HepG2 (cell line): ENCODE results near the gene CUL7. TPM values are rescaled to one million over a fixed set of nuclear protein-coding genes. Genes with fewer than 3 reads are reported as not detected.
A peak's percentile ranks its signal among the peaks of the same experiment; 100 is the strongest.

Experiments used
- AGO2 ChIP-seq: fragments of 200-400 bp; formaldehyde crosslinking; optimal IDR thresholded peaks from 2 replicates; pipeline ENCODE3; 2017; ENCODE audit warnings: mild to moderate bottlenecking, low read depth, low read length, moderate library complexity
- DNMT1 ChIP-seq: sonication (generic); formaldehyde crosslinking; IDR thresholded peaks from 2 replicates; pipeline ENCODE4 v1.5.1; 2020; ENCODE audit warnings: mild to moderate bottlenecking, missing genetic modification reagents
- KIAA2018 ChIP-seq: sonication (generic); formaldehyde crosslinking; IDR thresholded peaks from 2 replicates; pipeline ENCODE4 v1.5.0; 2020; ENCODE audit warnings: mild to moderate bottlenecking, missing genetic modification reagents, borderline replicate concordance
- KLF9 ChIP-seq: IDR thresholded peaks from 2 replicates; pipeline ENCODE4 v1.6.1; 2016; ENCODE audit warnings: low read depth
- MEIS1 ChIP-seq: sonication (generic); formaldehyde crosslinking; IDR thresholded peaks from 2 replicates; pipeline ENCODE4 v1.9.0; 2021; ENCODE audit warnings: mild to moderate bottlenecking, missing genetic modification reagents, moderate library complexity, borderline replicate concordance
- POLR2G ChIP-seq: fragments of 200-400 bp; formaldehyde crosslinking; IDR thresholded peaks from 2 replicates; pipeline ENCODE4 v1.6.1; 2018; ENCODE audit warnings: mild to moderate bottlenecking, low read depth, low read length, moderate library complexity
- PPARG ChIP-seq: conservative IDR thresholded peaks from 2 replicates; pipeline ENCODE4 v1.6.1; 2016; ENCODE audit warnings: missing biosample characterization, missing genetic modification reagents
- RCOR2 ChIP-seq: IDR thresholded peaks from 2 replicates; pipeline ENCODE4 v1.6.1; 2016; ENCODE audit warnings: missing biosample characterization, missing genetic modification reagents
- RXRB ChIP-seq: IDR thresholded peaks from 2 replicates; pipeline ENCODE4 v1.6.1; 2016; ENCODE audit warnings: borderline replicate concordance, missing genetic modification reagents, missing compliant biosample characterization
- SETDB1 ChIP-seq: sonication (generic); formaldehyde crosslinking; IDR thresholded peaks from 2 replicates; pipeline ENCODE4 v1.5.1; 2020; ENCODE audit warnings: missing genetic modification reagents, mild to moderate bottlenecking, borderline replicate concordance
- ZBTB42 ChIP-seq: sonication (generic); formaldehyde crosslinking; IDR thresholded peaks from 2 replicates; pipeline ENCODE4 v1.5.0; 2020; ENCODE audit warnings: mild to moderate bottlenecking, missing genetic modification reagents
- ZFP37 ChIP-seq: sonication (generic); formaldehyde crosslinking; IDR thresholded peaks from 2 replicates; pipeline ENCODE4 v1.4.0; 2020; ENCODE audit warnings: missing genetic modification reagents, borderline replicate concordance
- ZNF468 ChIP-seq: sonication (generic); formaldehyde crosslinking; IDR thresholded peaks from 2 replicates; pipeline ENCODE4 v1.8.0; 2022; ENCODE audit warnings: mild to moderate bottlenecking, moderate library complexity, missing genetic modification reagents
- ZNF619 ChIP-seq: sonication (generic); formaldehyde crosslinking; IDR thresholded peaks from 2 replicates; pipeline ENCODE4 v1.4.0; 2020; ENCODE audit warnings: mild to moderate bottlenecking, missing genetic modification reagents
- polyA plus RNA-seq, 8 experiments: library from polyadenylated mRNA; depleted of rRNA in 3 of 8; stranded (reverse) in 7 of 8; unstranded in 1 of 8; fragments of >200 nt; fragmentation: Illumina TruSeq in 4 of 8; extraction: Trizol in 4 of 8; gene quantifications; 2 replicates each; pipeline versions ENCODE4 v1.2.1 to v1.2.3, GENCODE V29; 2011 to 2016; ENCODE audit warnings: low read depth in 4 of 8, missing spikeins in 1 of 8, mixed read lengths in 1 of 8; ENCODE audit not compliant: insufficient read depth in 1 of 8
- total RNA-seq, 5 experiments: library from RNA; depleted of rRNA; stranded (reverse); fragments of >200 nt; fragmentation: Illumina TruSeq; extraction: Trizol; gene quantifications; 2 replicates each; pipeline ENCODE4 v1.2.3, GENCODE V29; 2016; ENCODE audit warnings: low read depth in 1 of 5
- TF ChIP-seq, protein P1 (sequence below): sonication (generic); formaldehyde crosslinking; IDR thresholded peaks from 2 replicates; pipeline ENCODE4 v1.4.0; 2020; ENCODE audit warnings: mild to moderate bottlenecking, low read depth, missing genetic modification reagents
- TF ChIP-seq, protein P2 (sequence below): sonication (generic); formaldehyde crosslinking; IDR thresholded peaks from 2 replicates; pipeline ENCODE4 v1.4.0; 2020; ENCODE audit warnings: missing genetic modification reagents
- TF ChIP-seq, protein P3 (sequence below): sonication (generic); formaldehyde crosslinking; IDR thresholded peaks from 2 replicates; pipeline ENCODE4 v1.8.0; 2022; ENCODE audit warnings: missing genetic modification reagents, low read depth, mild to moderate bottlenecking, borderline replicate concordance

CUL7 gene
- total and polyA plus RNA-seq, 2 of the 13 experiments (the other 11 are each of a cell fraction or from before 2014, with no cell fraction given) = 32.0 to 60.7 TPM

- TF ChIP-seq, protein P1, sequence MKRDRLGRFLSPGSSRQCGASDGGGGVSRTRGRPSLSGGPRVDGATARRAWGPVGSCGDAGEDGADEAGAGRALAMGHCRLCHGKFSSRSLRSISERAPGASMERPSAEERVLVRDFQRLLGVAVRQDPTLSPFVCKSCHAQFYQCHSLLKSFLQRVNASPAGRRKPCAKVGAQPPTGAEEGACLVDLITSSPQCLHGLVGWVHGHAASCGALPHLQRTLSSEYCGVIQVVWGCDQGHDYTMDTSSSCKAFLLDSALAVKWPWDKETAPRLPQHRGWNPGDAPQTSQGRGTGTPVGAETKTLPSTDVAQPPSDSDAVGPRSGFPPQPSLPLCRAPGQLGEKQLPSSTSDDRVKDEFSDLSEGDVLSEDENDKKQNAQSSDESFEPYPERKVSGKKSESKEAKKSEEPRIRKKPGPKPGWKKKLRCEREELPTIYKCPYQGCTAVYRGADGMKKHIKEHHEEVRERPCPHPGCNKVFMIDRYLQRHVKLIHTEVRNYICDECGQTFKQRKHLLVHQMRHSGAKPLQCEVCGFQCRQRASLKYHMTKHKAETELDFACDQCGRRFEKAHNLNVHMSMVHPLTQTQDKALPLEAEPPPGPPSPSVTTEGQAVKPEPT (CRISPR knock-in tag) = no peak
- TF ChIP-seq AGO2 = no peak
- no peak for TF ChIP-seq ZFP37 (CRISPR knock-in tag)
- no peak for TF ChIP-seq POLR2G
- TF ChIP-seq PPARG (CRISPR knock-in tag) = 0 out of 2 replicates have a peak, but pooled peaks have one; percentile 14
- no peak for TF ChIP-seq SETDB1 (CRISPR knock-in tag)
- TF ChIP-seq ZNF619 (CRISPR knock-in tag) = 0 out of 2 replicates have a peak, but pooled peaks have one; percentile 51
- TF ChIP-seq ZBTB42 (CRISPR knock-in tag) = no peak
- TF ChIP-seq KIAA2018 = no peak
- TF ChIP-seq RCOR2 (CRISPR knock-in tag) = no peak
- TF ChIP-seq MEIS1 = no peak
- TF ChIP-seq, protein P2, sequence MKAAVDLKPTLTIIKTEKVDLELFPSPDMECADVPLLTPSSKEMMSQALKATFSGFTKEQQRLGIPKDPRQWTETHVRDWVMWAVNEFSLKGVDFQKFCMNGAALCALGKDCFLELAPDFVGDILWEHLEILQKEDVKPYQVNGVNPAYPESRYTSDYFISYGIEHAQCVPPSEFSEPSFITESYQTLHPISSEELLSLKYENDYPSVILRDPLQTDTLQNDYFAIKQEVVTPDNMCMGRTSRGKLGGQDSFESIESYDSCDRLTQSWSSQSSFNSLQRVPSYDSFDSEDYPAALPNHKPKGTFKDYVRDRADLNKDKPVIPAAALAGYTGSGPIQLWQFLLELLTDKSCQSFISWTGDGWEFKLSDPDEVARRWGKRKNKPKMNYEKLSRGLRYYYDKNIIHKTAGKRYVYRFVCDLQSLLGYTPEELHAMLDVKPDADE = no peak
- no peak for TF ChIP-seq ZNF468 (CRISPR knock-in tag)
- TF ChIP-seq, protein P3, sequence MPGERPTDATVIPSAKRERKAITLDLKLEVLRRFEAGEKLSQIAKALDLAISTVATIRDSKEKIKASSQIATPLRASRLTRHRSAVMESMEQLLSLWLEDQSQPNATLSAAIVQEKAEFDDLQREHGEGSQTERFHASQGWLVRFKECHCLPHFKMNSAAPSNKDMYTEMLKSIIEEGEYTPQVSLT = no peak
- TF ChIP-seq RXRB = no peak
- TF ChIP-seq KLF9 (CRISPR knock-in tag) = no peak
- no peak for TF ChIP-seq DNMT1 (CRISPR knock-in tag)
Measured at GRCh38 chr6:43070028-43070632, 16.5 kb upstream of the CUL7 start (continued).
